Measurements from ENCODE around the gene LDB3.

DNA sequence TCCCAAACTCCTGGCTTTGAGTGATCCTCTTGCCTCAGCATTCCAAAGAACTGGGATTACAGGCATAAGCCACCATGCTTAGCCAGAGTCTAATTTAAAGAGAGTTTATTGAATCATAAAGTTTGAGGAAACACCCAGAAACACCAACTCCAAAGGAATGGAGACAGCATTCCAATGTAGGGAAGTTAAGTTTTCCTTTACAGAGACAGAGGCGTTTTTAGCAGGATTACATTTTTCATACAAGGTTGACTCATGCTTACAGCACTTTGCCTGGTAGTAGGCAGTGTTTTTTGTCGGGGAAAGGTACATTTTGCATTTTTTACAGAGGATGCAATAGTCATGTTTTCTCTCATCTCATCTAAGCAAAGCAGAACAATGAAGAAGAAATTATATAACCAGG, 32.9 kb upstream of the LDB3 start:
- TF ChIP-seq, protein P1, sequence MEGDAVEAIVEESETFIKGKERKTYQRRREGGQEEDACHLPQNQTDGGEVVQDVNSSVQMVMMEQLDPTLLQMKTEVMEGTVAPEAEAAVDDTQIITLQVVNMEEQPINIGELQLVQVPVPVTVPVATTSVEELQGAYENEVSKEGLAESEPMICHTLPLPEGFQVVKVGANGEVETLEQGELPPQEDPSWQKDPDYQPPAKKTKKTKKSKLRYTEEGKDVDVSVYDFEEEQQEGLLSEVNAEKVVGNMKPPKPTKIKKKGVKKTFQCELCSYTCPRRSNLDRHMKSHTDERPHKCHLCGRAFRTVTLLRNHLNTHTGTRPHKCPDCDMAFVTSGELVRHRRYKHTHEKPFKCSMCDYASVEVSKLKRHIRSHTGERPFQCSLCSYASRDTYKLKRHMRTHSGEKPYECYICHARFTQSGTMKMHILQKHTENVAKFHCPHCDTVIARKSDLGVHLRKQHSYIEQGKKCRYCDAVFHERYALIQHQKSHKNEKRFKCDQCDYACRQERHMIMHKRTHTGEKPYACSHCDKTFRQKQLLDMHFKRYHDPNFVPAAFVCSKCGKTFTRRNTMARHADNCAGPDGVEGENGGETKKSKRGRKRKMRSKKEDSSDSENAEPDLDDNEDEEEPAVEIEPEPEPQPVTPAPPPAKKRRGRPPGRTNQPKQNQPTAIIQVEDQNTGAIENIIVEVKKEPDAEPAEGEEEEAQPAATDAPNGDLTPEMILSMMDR (tag by site-specific recombination; IDR thresholded peaks at IDR 0.05) = no peak
- TF ChIP-seq HOXC10 (CRISPR knock-in tag; IDR thresholded peaks at IDR 0.05) = no peak
- no peak for TF ChIP-seq ZBTB49 (tag by site-specific recombination; IDR thresholded peaks at IDR 0.05; ENCODE audit: low read depth)
- TF ChIP-seq ZNF404 (tag by site-specific recombination; IDR thresholded peaks at IDR 0.05) = no peak
- TF ChIP-seq PRDM10 (tag by site-specific recombination; IDR thresholded peaks at IDR 0.05) = no peak
- no peak for TF ChIP-seq ZNF23 (tag by site-specific recombination; IDR thresholded peaks at IDR 0.05; ENCODE audit: borderline replicate concordance)
- TF ChIP-seq ZNF423 (tag by site-specific recombination; IDR thresholded peaks at IDR 0.05) = no peak
- no peak for TF ChIP-seq ZNF140 (tag by site-specific recombination; IDR thresholded peaks at IDR 0.05)
- TF ChIP-seq, protein P2, sequence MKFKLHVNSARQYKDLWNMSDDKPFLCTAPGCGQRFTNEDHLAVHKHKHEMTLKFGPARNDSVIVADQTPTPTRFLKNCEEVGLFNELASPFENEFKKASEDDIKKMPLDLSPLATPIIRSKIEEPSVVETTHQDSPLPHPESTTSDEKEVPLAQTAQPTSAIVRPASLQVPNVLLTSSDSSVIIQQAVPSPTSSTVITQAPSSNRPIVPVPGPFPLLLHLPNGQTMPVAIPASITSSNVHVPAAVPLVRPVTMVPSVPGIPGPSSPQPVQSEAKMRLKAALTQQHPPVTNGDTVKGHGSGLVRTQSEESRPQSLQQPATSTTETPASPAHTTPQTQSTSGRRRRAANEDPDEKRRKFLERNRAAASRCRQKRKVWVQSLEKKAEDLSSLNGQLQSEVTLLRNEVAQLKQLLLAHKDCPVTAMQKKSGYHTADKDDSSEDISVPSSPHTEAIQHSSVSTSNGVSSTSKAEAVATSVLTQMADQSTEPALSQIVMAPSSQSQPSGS (tag by site-specific recombination; IDR thresholded peaks at IDR 0.05; ENCODE audit: low read depth) = no peak
- TF ChIP-seq, protein P3, sequence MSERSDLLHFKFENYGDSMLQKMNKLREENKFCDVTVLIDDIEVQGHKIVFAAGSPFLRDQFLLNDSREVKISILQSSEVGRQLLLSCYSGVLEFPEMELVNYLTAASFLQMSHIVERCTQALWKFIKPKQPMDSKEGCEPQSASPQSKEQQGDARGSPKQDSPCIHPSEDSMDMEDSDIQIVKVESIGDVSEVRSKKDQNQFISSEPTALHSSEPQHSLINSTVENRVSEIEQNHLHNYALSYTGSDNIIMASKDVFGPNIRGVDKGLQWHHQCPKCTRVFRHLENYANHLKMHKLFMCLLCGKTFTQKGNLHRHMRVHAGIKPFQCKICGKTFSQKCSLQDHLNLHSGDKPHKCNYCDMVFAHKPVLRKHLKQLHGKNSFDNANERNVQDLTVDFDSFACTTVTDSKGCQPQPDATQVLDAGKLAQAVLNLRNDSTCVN (tag by site-specific recombination; optimal IDR thresholded peaks at IDR 0.05) = no peak
- TF ChIP-seq ZNF133 (tag by site-specific recombination; IDR thresholded peaks at IDR 0.05) = no peak
